HepG2 (cell line): Measurements from ENCODE around the gene IL1R1. TPM values are rescaled to one million over a fixed set of nuclear protein-coding genes. Genes with fewer than 3 reads are reported as not detected.

ENCODE experiments used
- BCL6 ChIP-seq: IDR thresholded peaks from 2 replicates; pipeline ENCODE4 v1.6.1; 2016; ENCODE audit warnings: missing genetic modification reagents, missing compliant biosample characterization
- CC2D1A ChIP-seq: sonication (generic); formaldehyde crosslinking; IDR thresholded peaks from 2 replicates; pipeline ENCODE4 v1.8.1; 2023; ENCODE audit warnings: mild to moderate bottlenecking, missing genetic modification reagents
- CEBPB ChIP-seq: IDR thresholded peaks from 2 replicates; pipeline ENCODE4 v1.6.1; 2011; ENCODE audit warnings: low read depth, low read length, improper control_type of control experiment, borderline replicate concordance
- CSRNP1 ChIP-seq: sonication (generic); formaldehyde crosslinking; IDR thresholded peaks from 2 replicates; pipeline ENCODE4 v1.8.1; 2023; ENCODE audit warnings: mild to moderate bottlenecking, missing genetic modification reagents
- KDM6A ChIP-seq: IDR thresholded peaks from 2 replicates; pipeline ENCODE4 v1.6.1; 2016; ENCODE audit warnings: low read depth
- PPARG ChIP-seq: conservative IDR thresholded peaks from 2 replicates; pipeline ENCODE4 v1.6.1; 2016; ENCODE audit warnings: missing biosample characterization, missing genetic modification reagents
- SPEN ChIP-seq: sonication (generic); formaldehyde crosslinking; IDR thresholded peaks from 2 replicates; pipeline ENCODE4 v1.5.1; 2020; ENCODE audit warnings: low read depth, mild to moderate bottlenecking, missing genetic modification reagents
- TP53 ChIP-seq: sonication (generic); formaldehyde crosslinking; conservative IDR thresholded peaks from 2 replicates; pipeline ENCODE4 v1.4.0; 2020; ENCODE audit warnings: missing genetic modification reagents
- ZUFSP ChIP-seq: sonication (generic); formaldehyde crosslinking; IDR thresholded peaks from 2 replicates; pipeline ENCODE4 v1.9.0; 2021; ENCODE audit warnings: missing genetic modification reagents, mild to moderate bottlenecking, borderline replicate concordance
- polyA plus RNA-seq, 8 experiments: library from polyadenylated mRNA; depleted of rRNA in 3 of 8; stranded (reverse) in 7 of 8; unstranded in 1 of 8; fragments of >200 nt; fragmentation: Illumina TruSeq in 4 of 8; extraction: Trizol in 4 of 8; gene quantifications; 2 replicates each; pipeline versions ENCODE4 v1.2.1 to v1.2.3, GENCODE V29; 2011 to 2016; ENCODE audit warnings: low read depth in 4 of 8, missing spikeins in 1 of 8, mixed read lengths in 1 of 8; ENCODE audit not compliant: insufficient read depth in 1 of 8
- total RNA-seq, 5 experiments: library from RNA; depleted of rRNA; stranded (reverse); fragments of >200 nt; fragmentation: Illumina TruSeq; extraction: Trizol; gene quantifications; 2 replicates each; pipeline ENCODE4 v1.2.3, GENCODE V29; 2016; ENCODE audit warnings: low read depth in 1 of 5

Gene IL1R1
- total and polyA plus RNA-seq, 2 of the 13 experiments (the other 11 are each of a cell fraction or from before 2014, with no cell fraction given): 38.0 to 93.1 TPM

- no peak for TF ChIP-seq CSRNP1 (CRISPR knock-in tag)
- TF ChIP-seq CEBPB: peak; percentile 63; the same call in 1 of the 2 replicates
- TF ChIP-seq PPARG: 0 out of 2 replicates have a peak, but pooled peaks have one; percentile 16
- no peak for TF ChIP-seq CC2D1A (CRISPR knock-in tag)
- TF ChIP-seq ZUFSP (CRISPR knock-in tag): no peak
- TF ChIP-seq KDM6A: no peak
- peak; percentile 24; the same call in 1 of the 2 replicates for TF ChIP-seq SPEN (CRISPR knock-in tag)
- peak; percentile 63; the same call in 1 of the 2 replicates for TF ChIP-seq BCL6
- TF ChIP-seq TP53 (CRISPR knock-in tag): no peak
Observed at GRCh38 chr2:102114851-102115497, 27.6 kb upstream of the IL1R1 start (continued).
